Cerebellar cortex (tissue), 1 donor: Measurements from ENCODE around the gene TM4SF20.

Experiments used
- DNase-seq: peaks from one replicate; pipeline ENCODE4 v3.0.0-alpha.2; 2015; ENCODE audit warnings: low spot score

TM4SF20 gene

GRCh38 chr2:227320305-227321094 lies 58.6 kb downstream of the TM4SF20 start:
- no peak for DNase-seq

- no peak for DNase-seq
Observed at GRCh38 chr2:227317834-227318233, 61.3 kb downstream of the TM4SF20 start.

DNA sequence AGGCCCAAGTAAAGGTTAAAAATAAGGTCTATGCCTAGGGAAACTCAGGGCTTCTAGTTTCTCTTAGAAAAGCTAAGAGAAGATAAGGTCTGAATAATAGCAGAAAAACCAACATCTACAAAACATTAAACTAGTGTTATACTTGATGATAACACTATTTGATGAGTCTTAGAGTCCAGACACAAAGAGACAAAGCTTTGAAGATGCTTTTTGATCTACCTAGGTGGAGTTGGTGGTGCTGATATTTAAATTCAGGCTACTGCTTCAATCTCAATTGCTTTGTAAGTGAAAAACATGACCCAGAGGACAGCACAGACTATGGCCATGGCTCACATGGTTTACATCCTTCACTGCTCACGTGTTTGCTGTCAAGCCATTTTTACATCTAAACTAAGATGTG lies 65.8 kb downstream of the TM4SF20 start:
- no peak for DNase-seq

GRCh38 chr2:227312579-227312978 lies 66.5 kb downstream of the TM4SF20 start:
- DNase-seq = no peak
